K562 (cell line): ENCODE measurements around the gene LOC128125822.

ENCODE experiments used
- ATAC-seq: fragments of 200-7000 bp; cut with Tn5 transposase; 3 replicates; pipeline ENCODE4 v1.9.1; 2020; ENCODE audit warnings: moderate library complexity
- BruUV-seq: library from RNA; stranded (reverse); fragments of 400-500 nt; replicated peaks from 2 replicates; lab custom pipeline; 2021; lab: Mats Ljungman, UMichigan
- CTCF ChIA-PET: fragments of 300-600 bp; formaldehyde crosslinking; extraction: SDS; loops from one replicate; lab custom pipeline; 2021; ENCODE audit warnings: low intra/inter-chr PET ratio; lab: Yijun Ruan, JAX
- POLR2A ChIA-PET: fragments of 300-600, 350-650 bp; sonication (Branson Sonifier 250); formaldehyde crosslinking; extraction: SDS; loops from one replicate; lab custom pipeline; 2021; ENCODE audit warnings: antibody characterized with exemption, inconsistent platforms; lab: Yijun Ruan, JAX
- DNase-seq, 4 experiments: peaks; one replicate each; pipeline versions ENCODE4 v3.0.0 to v3.0.0-alpha.2; 2011 to 2018; ENCODE audit warnings: low spot score in 3 of 4, mixed read lengths in 3 of 4; ENCODE audit errors: extremely low read depth in 1 of 4
- FAIRE-seq: peaks from 2 replicates; lab custom pipeline; 2011; peaks lifted over from hg19 to GRCh38; lab: Jason Lieb, UNC
- H2AFZ ChIP-seq: 2 replicates; pipeline ENCODE4 v1.6.0; 2011; ENCODE audit warnings: low read depth, low read length, control low read depth, inconsistent platforms
- H3K27ac ChIP-seq: fragments of 200-600 bp; 3 replicates; pipeline ENCODE4 v1.8.0; 2011; ENCODE audit warnings: low read depth, mild to moderate bottlenecking, control low read depth, inconsistent platforms, low read length, moderate library complexity, mixed read lengths; ENCODE audit errors: extremely low read depth
- H3K27me3 ChIP-seq, 2 experiments: fragments of 300-600 bp in 1 of 2; 2 replicates in 1 of 2; 3 replicates in 1 of 2; pipeline versions ENCODE4 v1.6.0 to v1.8.0; 2011; ENCODE audit warnings: inconsistent platforms in 2 of 2, low read length in 2 of 2, mild to moderate bottlenecking in 1 of 2, mixed read lengths in 1 of 2, moderate library complexity in 1 of 2; ENCODE audit not compliant: control insufficient read depth in 2 of 2, insufficient read depth in 2 of 2
- H3K36me3 ChIP-seq: fragments of 300-600 bp; 3 replicates; pipeline ENCODE4 v1.8.0; 2011; ENCODE audit warnings: mild to moderate bottlenecking, low read length, inconsistent platforms; ENCODE audit not compliant: control insufficient read depth, insufficient read depth
- H3K4me1 ChIP-seq, 2 experiments: fragments of 200-600 bp in 1 of 2; replicated peaks in 1 of 2; 2 replicates in 1 of 2; 3 replicates in 1 of 2; pipeline versions ENCODE4 v1.5.1 to v1.8.0; 2011; ENCODE audit warnings: inconsistent platforms in 2 of 2, low read length in 2 of 2, mild to moderate bottlenecking in 1 of 2, mixed read lengths in 1 of 2, moderate library complexity in 1 of 2; ENCODE audit not compliant: control insufficient read depth in 2 of 2, insufficient read depth in 2 of 2
- H3K4me2 ChIP-seq: 2 replicates; pipeline ENCODE4 v1.6.1; 2011; ENCODE audit warnings: low read length, control low read depth, inconsistent platforms, mixed read lengths; ENCODE audit not compliant: insufficient read depth
- H3K4me3 ChIP-seq: fragments of 200-600 bp; sonication (generic), shearing (Covaris generic); 2 replicates; pipeline ENCODE4 v1.5.1; 2016; ENCODE audit warnings: control low read depth, inconsistent platforms
- H3K79me2 ChIP-seq: fragments of 200-600 bp; 3 replicates; pipeline ENCODE4 v1.8.0; 2011; ENCODE audit warnings: low read length, inconsistent platforms; ENCODE audit not compliant: control insufficient read depth, insufficient read depth
- H3K9ac ChIP-seq, 2 experiments: 2 replicates each; pipeline versions ENCODE4 v1.6.0 to v1.6.1; 2011; ENCODE audit warnings: low read depth in 2 of 2, low read length in 2 of 2, control low read depth in 1 of 2, inconsistent platforms in 1 of 2, mild to moderate bottlenecking in 1 of 2, mixed read lengths in 1 of 2; ENCODE audit not compliant: insufficient read depth in 1 of 2
- H3K9me1 ChIP-seq: one replicate; pipeline ENCODE4 v1.6.0; 2011; ENCODE audit warnings: inconsistent platforms, mild to moderate bottlenecking, low read length, moderate library complexity; ENCODE audit not compliant: control insufficient read depth, insufficient read depth
- H3K9me3 ChIP-seq: replicated peaks from 2 replicates; pipeline ENCODE4 v1.5.1; 2011; ENCODE audit warnings: low read depth, low read length, inconsistent platforms; ENCODE audit not compliant: control insufficient read depth, insufficient read depth
- H4K20me1 ChIP-seq: replicated peaks from 2 replicates; pipeline ENCODE4 v1.6.1; 2011; ENCODE audit warnings: low read length, inconsistent platforms, mixed read lengths; ENCODE audit not compliant: control insufficient read depth, insufficient read depth
- ATF1 ChIP-seq, 2 experiments: fragments of 450-650 bp in 1 of 2; IDR thresholded peaks; 2 replicates each; pipeline ENCODE4 v1.6.1; 2016; ENCODE audit warnings: missing compliant biosample characterization in 1 of 2, missing genetic modification characterization in 1 of 2
- ATF7 ChIP-seq: fragments of 450-650 bp; IDR thresholded peaks from 2 replicates; pipeline ENCODE4 v1.7.1; 2014; ENCODE audit warnings: mild to moderate bottlenecking, moderate library complexity
- CHD4 ChIP-seq: fragments of 200-600 bp; sonication (generic); IDR thresholded peaks from 3 replicates; pipeline ENCODE4 v1.6.1; 2012; ENCODE audit warnings: low read depth, mild to moderate bottlenecking, mixed read lengths, low read length, inconsistent platforms; ENCODE audit not compliant: insufficient read depth, insufficient replicate concordance, poor library complexity, severe bottlenecking
- CREM ChIP-seq: IDR thresholded peaks from 2 replicates; pipeline ENCODE4 v1.6.1; 2014; ENCODE audit warnings: antibody characterized with exemption, low read depth
- HDAC1 ChIP-seq, 2 experiments: fragments of 450-650 bp; IDR thresholded peaks; 2 replicates each; pipeline ENCODE4 v1.6.1; 2016 to 2017; ENCODE audit warnings: inconsistent platforms in 1 of 2, mild to moderate bottlenecking in 1 of 2, moderate library complexity in 1 of 2
- HLTF ChIP-seq: fragments of 450-650 bp; IDR thresholded peaks from 2 replicates; pipeline ENCODE4 v1.6.1; 2016
- KDM2B ChIP-seq: fragments of 250-450 bp; sonication (Bioruptor Pico); IDR thresholded peaks from 2 replicates; pipeline ENCODE4 v1.8.0; 2021; ENCODE audit warnings: mild to moderate bottlenecking, moderate library complexity
- MTA3 ChIP-seq: fragments of 450-650 bp; formaldehyde crosslinking; IDR thresholded peaks from 2 replicates; pipeline ENCODE4 v1.6.1; 2017; ENCODE audit warnings: mild to moderate bottlenecking, borderline replicate concordance
- SREBF1 ChIP-seq: fragments of 150-350 bp; IDR thresholded peaks from 2 replicates; pipeline ENCODE4 v1.6.1; 2014; ENCODE audit warnings: antibody characterized with exemption, low read depth, low read length, borderline replicate concordance
- WGBS: fragments of 100-300 bp; shearing (Covaris generic); methylation state at CpG from one replicate; pipeline ENCODE4 v1.1.6; 2016; ENCODE audit warnings: low coverage, mixed read lengths; ENCODE audit not compliant: insufficient coverage; ENCODE audit errors: missing lambda C conversion rate; 5-methylcytosine and 5-hydroxymethylcytosine counted together
- in situ Hi-C: fragments of 300-500 bp; cut with MboI; formaldehyde crosslinking; loops from 4 replicates; pipeline ENCODE4 v1.15.0; 2018; ENCODE audit warnings: inconsistent platforms, mixed read lengths
- intact Hi-C: fragments of 100-400 bp; cut with micrococcal nuclease; formaldehyde crosslinking; loops from 2 replicates; pipeline ENCODE4 v1.14.2; 2022
- TF ChIP-seq, protein P1 (sequence below): fragments of 250-450 bp; sonication (Bioruptor Pico); IDR thresholded peaks from 2 replicates; pipeline ENCODE4 v1.5.0; 2021
- TF ChIP-seq, protein P2 (sequence below): fragments of 250-450 bp; sonication (Bioruptor Pico); IDR thresholded peaks from 2 replicates; pipeline ENCODE4 v1.5.0; 2022; ENCODE audit warnings: mild to moderate bottlenecking
- TF ChIP-seq, protein P3 (sequence below): fragments of 250-450 bp; sonication (Bioruptor Pico); IDR thresholded peaks from 2 replicates; pipeline ENCODE4 v1.8.0; 2022; ENCODE audit warnings: inconsistent platforms

The LOC128125822 gene

DNA sequence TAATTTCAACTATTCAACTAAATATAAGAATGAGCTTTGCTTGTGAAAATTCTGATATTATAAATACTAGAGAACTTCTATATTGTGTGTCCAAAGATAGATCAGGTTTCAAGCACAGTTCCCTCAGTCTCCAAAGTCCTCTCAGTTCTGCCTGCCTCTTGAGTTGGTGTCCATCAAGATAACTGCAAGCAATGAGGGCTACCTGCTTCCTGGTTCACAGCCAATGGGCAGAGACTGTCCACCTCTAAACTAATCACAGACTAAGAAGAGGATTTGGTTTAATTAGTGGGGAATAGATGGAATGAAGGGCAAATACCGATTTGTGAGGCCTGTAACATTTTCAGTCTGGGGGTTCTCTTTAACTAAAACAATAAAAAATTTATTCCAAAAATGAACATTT is 41.3 kb upstream of the LOC128125822 start:
- BruUV-seq: no TSS peak
- no peak overlapping the region for H3K9ac ChIP-seq
- H3K27ac ChIP-seq: no peak overlapping the region
- no peak overlapping the region for H2AFZ ChIP-seq
- no peaks in the 10 kb centered on the region for H3K36me3 ChIP-seq
- DNase-seq (peak in 1 of 4 experiments; percentile 7), ATAC-seq (no peak), FAIRE-seq (no peak)
- intact Hi-C loops: no loop called here
- POLR2A ChIA-PET: no interaction called here
- no peaks in the 10 kb centered on the region; the same call in 1 of the 2 replicates for H3K9me3 ChIP-seq
- no peaks in the 10 kb centered on the region for H3K4me1 ChIP-seq
- WGBS: 0% methylated on average over 1 of the region's 1 CpG
- in situ Hi-C loops: no loop called here
- H3K4me2 ChIP-seq: no peak overlapping the region
- no peaks in the 10 kb centered on the region for H3K79me2 ChIP-seq
- H4K20me1 ChIP-seq: no peaks in the 10 kb centered on the region
- no peaks in the 10 kb centered on the region for H3K9me1 ChIP-seq
- H3K4me3 ChIP-seq: no peak overlapping the region
- CTCF ChIA-PET: no interaction called here
- H3K27me3 ChIP-seq: no peaks in the 10 kb centered on the region
- TF ChIP-seq HDAC1 (IDR thresholded peaks at IDR 0.05): no peak
- no peak for TF ChIP-seq CHD4
- TF ChIP-seq, protein P1, sequence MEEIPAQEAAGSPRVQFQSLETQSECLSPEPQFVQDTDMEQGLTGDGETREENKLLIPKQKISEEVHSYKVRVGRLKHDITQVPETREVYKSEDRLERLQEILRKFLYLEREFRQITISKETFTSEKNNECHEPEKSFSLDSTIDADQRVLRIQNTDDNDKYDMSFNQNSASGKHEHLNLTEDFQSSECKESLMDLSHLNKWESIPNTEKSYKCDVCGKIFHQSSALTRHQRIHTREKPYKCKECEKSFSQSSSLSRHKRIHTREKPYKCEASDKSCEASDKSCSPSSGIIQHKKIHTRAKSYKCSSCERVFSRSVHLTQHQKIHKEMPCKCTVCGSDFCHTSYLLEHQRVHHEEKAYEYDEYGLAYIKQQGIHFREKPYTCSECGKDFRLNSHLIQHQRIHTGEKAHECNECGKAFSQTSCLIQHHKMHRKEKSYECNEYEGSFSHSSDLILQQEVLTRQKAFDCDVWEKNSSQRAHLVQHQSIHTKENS: no peak
- TF ChIP-seq ATF7: no peak
- TF ChIP-seq SREBF1: no peak
- TF ChIP-seq CREM: no peak
- TF ChIP-seq ATF1 (CRISPR knock-in tag; IDR thresholded peaks at IDR 0.05): no peak
- no peak for TF ChIP-seq ATF1 (tag; IDR thresholded peaks at IDR 0.05)
- TF ChIP-seq, protein P2, sequence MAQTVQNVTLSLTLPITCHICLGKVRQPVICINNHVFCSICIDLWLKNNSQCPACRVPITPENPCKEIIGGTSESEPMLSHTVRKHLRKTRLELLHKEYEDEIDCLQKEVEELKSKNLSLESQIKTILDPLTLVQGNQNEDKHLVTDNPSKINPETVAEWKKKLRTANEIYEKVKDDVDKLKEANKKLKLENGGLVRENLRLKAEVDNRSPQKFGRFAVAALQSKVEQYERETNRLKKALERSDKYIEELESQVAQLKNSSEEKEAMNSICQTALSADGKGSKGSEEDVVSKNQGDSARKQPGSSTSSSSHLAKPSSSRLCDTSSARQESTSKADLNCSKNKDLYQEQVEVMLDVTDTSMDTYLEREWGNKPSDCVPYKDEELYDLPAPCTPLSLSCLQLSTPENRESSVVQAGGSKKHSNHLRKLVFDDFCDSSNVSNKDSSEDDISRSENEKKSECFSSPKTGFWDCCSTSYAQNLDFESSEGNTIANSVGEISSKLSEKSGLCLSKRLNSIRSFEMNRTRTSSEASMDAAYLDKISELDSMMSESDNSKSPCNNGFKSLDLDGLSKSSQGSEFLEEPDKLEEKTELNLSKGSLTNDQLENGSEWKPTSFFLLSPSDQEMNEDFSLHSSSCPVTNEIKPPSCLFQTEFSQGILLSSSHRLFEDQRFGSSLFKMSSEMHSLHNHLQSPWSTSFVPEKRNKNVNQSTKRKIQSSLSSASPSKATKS: no peak
- no peak for TF ChIP-seq HLTF
- TF ChIP-seq, protein P3, sequence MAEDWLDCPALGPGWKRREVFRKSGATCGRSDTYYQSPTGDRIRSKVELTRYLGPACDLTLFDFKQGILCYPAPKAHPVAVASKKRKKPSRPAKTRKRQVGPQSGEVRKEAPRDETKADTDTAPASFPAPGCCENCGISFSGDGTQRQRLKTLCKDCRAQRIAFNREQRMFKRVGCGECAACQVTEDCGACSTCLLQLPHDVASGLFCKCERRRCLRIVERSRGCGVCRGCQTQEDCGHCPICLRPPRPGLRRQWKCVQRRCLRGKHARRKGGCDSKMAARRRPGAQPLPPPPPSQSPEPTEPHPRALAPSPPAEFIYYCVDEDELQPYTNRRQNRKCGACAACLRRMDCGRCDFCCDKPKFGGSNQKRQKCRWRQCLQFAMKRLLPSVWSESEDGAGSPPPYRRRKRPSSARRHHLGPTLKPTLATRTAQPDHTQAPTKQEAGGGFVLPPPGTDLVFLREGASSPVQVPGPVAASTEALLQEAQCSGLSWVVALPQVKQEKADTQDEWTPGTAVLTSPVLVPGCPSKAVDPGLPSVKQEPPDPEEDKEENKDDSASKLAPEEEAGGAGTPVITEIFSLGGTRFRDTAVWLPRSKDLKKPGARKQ: no peak
- TF ChIP-seq KDM2B (CRISPR knock-in tag): no peak
- no peak for TF ChIP-seq MTA3
